B cell (primary cell): Measurements from ENCODE around the gene VPS45. TPM values are rescaled to one million over a fixed set of nuclear protein-coding genes. Genes with fewer than 3 reads are reported as not detected.

ENCODE experiments used
- ATAC-seq: fragments of 200-7000 bp; cut with Tn5 transposase; one replicate; pipeline ENCODE4 v1.10.0; 2021; ENCODE audit warnings: low read depth, mild to moderate bottlenecking, moderate number of reproducible peaks, moderate library complexity
- CTCF ChIA-PET: fragments of 350-600 bp; sonication (Branson Sonifier 250); formaldehyde crosslinking; loops from one replicate; lab custom pipeline; 2021; ENCODE audit warnings: antibody characterized with exemption, inconsistent platforms; lab: Charles Lee
- POLR2A ChIA-PET: fragments of 350-600 bp; sonication (Branson Sonifier 250); formaldehyde crosslinking; loops from one replicate; lab custom pipeline; 2021; ENCODE audit warnings: antibody characterized with exemption; lab: Charles Lee
- DNase-seq: peaks from one replicate; pipeline ENCODE4 v3.0.0; 2013
- H2AFZ ChIP-seq: 2 replicates; pipeline ENCODE4 v1.6.1; 2012; ENCODE audit warnings: mild to moderate bottlenecking, low read depth, low read length; ENCODE audit not compliant: insufficient read depth, poor library complexity, severe bottlenecking
- H3K27ac ChIP-seq, 2 donors: 1 replicate in 1 of 2; 2 replicates in 1 of 2; pipeline ENCODE4 v1.5.1; 2012 to 2013; ENCODE audit warnings: low read length in 2 of 2, mild to moderate bottlenecking in 2 of 2, moderate library complexity in 1 of 2
- H3K27me3 ChIP-seq, 4 experiments: fragments of 200-600 bp in 1 of 4; sonication (generic) in 1 of 4; replicated peaks in 1 of 4; 1 replicate in 2 of 4; 2 replicates in 2 of 4; pipeline versions ENCODE4 v1.6.1 to v1.7.0; 2013 to 2016; ENCODE audit warnings: low read length in 3 of 4, mild to moderate bottlenecking in 2 of 4, mixed read lengths in 1 of 4, moderate library complexity in 1 of 4; ENCODE audit not compliant: insufficient read depth in 4 of 4, control insufficient read depth in 3 of 4; ENCODE audit errors: control extremely low read depth in 1 of 4
- H3K36me3 ChIP-seq, 2 experiments: replicated peaks in 1 of 2; 1 replicate in 1 of 2; 2 replicates in 1 of 2; pipeline versions ENCODE4 v1.6.1 to v1.7.1; 2013; ENCODE audit warnings: low read length in 1 of 2; ENCODE audit not compliant: insufficient read depth in 2 of 2, control insufficient read depth in 1 of 2; ENCODE audit errors: control extremely low read depth in 1 of 2, extremely low read depth in 1 of 2
- H3K4me1 ChIP-seq, 2 donors: fragments of 200-600 bp in 1 of 2; sonication (generic) in 1 of 2; 1 replicate in 1 of 2; 2 replicates in 1 of 2; pipeline versions ENCODE4 v1.5.1 to v1.6.1; 2013 to 2017; ENCODE audit warnings: low read length in 2 of 2; ENCODE audit not compliant: control insufficient read depth in 2 of 2, insufficient read depth in 2 of 2
- H3K4me2 ChIP-seq: replicated peaks from 2 replicates; pipeline ENCODE3; 2012; ENCODE audit warnings: mild to moderate bottlenecking, low read depth, low read length; ENCODE audit not compliant: poor library complexity, severe bottlenecking
- H3K4me3 ChIP-seq, 5 experiments: fragments of 200-600 bp in 1 of 5; sonication (generic) in 1 of 5; 1 replicate in 3 of 5; 2 replicates in 2 of 5; pipeline versions ENCODE4 v1.5.1 to v1.7.0; 2011 to 2016; ENCODE audit warnings: low read length in 4 of 5, mild to moderate bottlenecking in 4 of 5, low read depth in 2 of 5, control low read depth in 1 of 5, moderate library complexity in 1 of 5; ENCODE audit not compliant: insufficient read depth in 1 of 5; ENCODE audit errors: control extremely low read depth in 1 of 5, extremely low read depth in 1 of 5
- H3K79me2 ChIP-seq: fragments of 200-600 bp; sonication (generic); one replicate; pipeline ENCODE4 v1.6.0; 2016; ENCODE audit warnings: low read length; ENCODE audit not compliant: control insufficient read depth, insufficient read depth
- H3K9ac ChIP-seq: fragments of 200-600 bp; sonication (generic); 2 replicates; pipeline ENCODE4 v1.6.1; 2017; ENCODE audit warnings: mild to moderate bottlenecking, low read length, moderate library complexity
- H3K9me3 ChIP-seq, 3 donors: one replicate each; pipeline versions ENCODE4 v1.6.1 to v1.7.1; 2013; ENCODE audit warnings: low read length in 2 of 3; ENCODE audit not compliant: control insufficient read depth in 2 of 3, insufficient read depth in 1 of 3; ENCODE audit errors: control extremely low read depth in 1 of 3
- H4K20me1 ChIP-seq: 2 replicates; pipeline ENCODE4 v1.6.0; 2012; ENCODE audit warnings: mild to moderate bottlenecking, low read length; ENCODE audit not compliant: insufficient read depth, control insufficient read depth, poor library complexity, severe bottlenecking
- H3K27ac Mint-ChIP-seq: one replicate; pipeline ENCODE4 v1.8.0; 2021; ENCODE audit warnings: mixed read lengths
- H3K27me3 Mint-ChIP-seq: one replicate; pipeline ENCODE4 v1.8.0; 2021; ENCODE audit warnings: mixed read lengths
- H3K4me1 Mint-ChIP-seq: one replicate; pipeline ENCODE4 v1.8.0; 2021; ENCODE audit warnings: mixed read lengths
- H3K4me3 Mint-ChIP-seq: one replicate; pipeline ENCODE4 v1.8.0; 2021; ENCODE audit warnings: mixed read lengths
- H3K9me3 Mint-ChIP-seq: one replicate; pipeline ENCODE4 v1.8.0; 2022; ENCODE audit warnings: mixed read lengths; ENCODE audit not compliant: insufficient read depth
- EZH2 ChIP-seq: IDR thresholded peaks from 2 replicates; pipeline ENCODE4 v1.6.1; 2012; ENCODE audit warnings: borderline replicate concordance, low read depth, mild to moderate bottlenecking, moderate library complexity, low read length; ENCODE audit not compliant: insufficient read depth, poor library complexity, severe bottlenecking
- WGBS: methylation state at CpG from one replicate; pipeline ENCODE4 v1.1.5; 2013; ENCODE audit warnings: missing lambda C conversion rate; ENCODE audit not compliant: insufficient coverage; 5-methylcytosine and 5-hydroxymethylcytosine counted together
- intact Hi-C: fragments of 100-400 bp; cut with micrococcal nuclease; formaldehyde crosslinking; loops from one replicate; pipeline ENCODE4 v1.10.0; 2022
- polyA plus RNA-seq: library from polyadenylated mRNA; depleted of rRNA; stranded (reverse); fragments of >200 nt; gene quantifications from 2 replicates; pipeline ENCODE4 v1.2.3, GENCODE V29; 2012
- total RNA-seq, 2 donors: library from RNA; stranded (reverse); fragments of 120-200 nt in 1 of 2; gene quantifications; 1 replicate in 1 of 2; 2 replicates in 1 of 2; pipeline versions ENCODE4 v1.2.3 to v1.2.4, GENCODE V29; 2013 to 2022
- TF ChIP-seq, protein P1 (sequence below): fragments of 200-600 bp; IDR thresholded peaks from one replicate; pipeline ENCODE4 v1.8.0; 2022; ENCODE audit warnings: antibody characterized with exemption, mild to moderate bottlenecking

Gene VPS45
- total and polyA plus RNA-seq, 2 donors (not counting 1 experiment from before 2014, with no cell fraction given): 23.4 to 49.1 TPM

- Mint-ChIP-seq H3K9me3 (no peaks in the 10 kb centered on the region), H3K27ac (no peak overlapping the region), H3K4me3 (no peak overlapping the region), H3K27me3 (no peaks in the 10 kb centered on the region), H3K4me1 (peaks cover 37% of the 10 kb centered on the region)
- Histone ChIP-seq H4K20me1 (no peaks in the 10 kb centered on the region), H2AFZ (no peak overlapping the region), H3K4me2 (no peak overlapping the region), H3K79me2 (peaks cover 5% of the 10 kb centered on the region), H3K9ac (no peak overlapping the region), H3K27ac (no peak overlapping the region), H3K27me3 (no peaks in the 10 kb centered on the region), H3K4me1 (peaks cover 0 to 17% of the 10 kb centered on the region in 2 donors), H3K36me3 (peaks cover 0 to 8% of the 10 kb centered on the region in 2 experiments), H3K4me3 (no peak overlapping the region), H3K9me3 (no peaks in the 10 kb centered on the region)
- TF ChIP-seq, protein P1, sequence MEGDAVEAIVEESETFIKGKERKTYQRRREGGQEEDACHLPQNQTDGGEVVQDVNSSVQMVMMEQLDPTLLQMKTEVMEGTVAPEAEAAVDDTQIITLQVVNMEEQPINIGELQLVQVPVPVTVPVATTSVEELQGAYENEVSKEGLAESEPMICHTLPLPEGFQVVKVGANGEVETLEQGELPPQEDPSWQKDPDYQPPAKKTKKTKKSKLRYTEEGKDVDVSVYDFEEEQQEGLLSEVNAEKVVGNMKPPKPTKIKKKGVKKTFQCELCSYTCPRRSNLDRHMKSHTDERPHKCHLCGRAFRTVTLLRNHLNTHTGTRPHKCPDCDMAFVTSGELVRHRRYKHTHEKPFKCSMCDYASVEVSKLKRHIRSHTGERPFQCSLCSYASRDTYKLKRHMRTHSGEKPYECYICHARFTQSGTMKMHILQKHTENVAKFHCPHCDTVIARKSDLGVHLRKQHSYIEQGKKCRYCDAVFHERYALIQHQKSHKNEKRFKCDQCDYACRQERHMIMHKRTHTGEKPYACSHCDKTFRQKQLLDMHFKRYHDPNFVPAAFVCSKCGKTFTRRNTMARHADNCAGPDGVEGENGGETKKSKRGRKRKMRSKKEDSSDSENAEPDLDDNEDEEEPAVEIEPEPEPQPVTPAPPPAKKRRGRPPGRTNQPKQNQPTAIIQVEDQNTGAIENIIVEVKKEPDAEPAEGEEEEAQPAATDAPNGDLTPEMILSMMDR: no peak
- no peak for TF ChIP-seq EZH2
- intact Hi-C loops: loop anchor here (5.0 kb wide), 1 partner anchor 297 kb away; no protein-coding TSS in a partner anchor
- WGBS: 97% methylated on average over 5 of the region's 5 CpGs
- ATAC-seq: no peak
- no peak for DNase-seq
- POLR2A ChIA-PET: interaction anchor here (0.6 kb wide), 2 partner anchors 90 to 146 kb away, joined by 3 to 6 read pairs; no protein-coding TSS in a partner anchor
- CTCF ChIA-PET: interaction anchor here (0.5 to 21.1 kb wide), 4 partner anchors 96 to 204 kb away, joined by 3 to 637 read pairs (median 37); no protein-coding TSS in a partner anchor
Observed at GRCh38 chr1:150069923-150070322, 2.3 kb downstream of the VPS45 start.

DNA sequence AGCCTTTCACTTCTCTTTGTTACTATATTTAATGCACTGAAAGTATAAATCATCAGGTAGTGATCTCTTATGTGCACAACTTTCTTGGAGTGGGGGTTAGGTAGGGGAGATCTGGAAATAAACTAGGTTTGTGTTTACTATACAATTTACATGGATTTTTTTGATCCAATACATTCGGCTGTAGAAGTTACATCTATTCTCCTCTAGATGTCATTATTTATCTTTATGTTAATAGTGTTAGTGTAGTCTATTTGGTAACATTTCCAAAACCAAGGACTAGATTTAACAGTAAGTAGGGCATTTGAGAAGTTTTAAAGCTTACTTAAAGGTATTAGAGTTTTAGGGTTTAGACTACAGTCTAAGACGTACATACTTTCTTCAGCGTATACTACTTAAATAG lies 5.4 kb downstream of the VPS45 start:
- TF ChIP-seq EZH2: no peak
- TF ChIP-seq, protein P1: peak; percentile 78
- Histone ChIP-seq H3K4me3 (no peak overlapping the region), H3K9ac (no peak overlapping the region), H3K27ac (no peak overlapping the region), H3K79me2 (peaks cover 5% of the 10 kb centered on the region), H3K4me2 (no peak overlapping the region), H2AFZ (no peak overlapping the region), H3K36me3 (peaks cover 0 to 19% of the 10 kb centered on the region in 2 experiments), H4K20me1 (no peaks in the 10 kb centered on the region), H3K9me3 (no peaks in the 10 kb centered on the region), H3K27me3 (no peaks in the 10 kb centered on the region), H3K4me1 (peaks cover 0 to 14% of the 10 kb centered on the region in 2 donors)
- ATAC-seq (peak; percentile 78), DNase-seq (peak; percentile 58)
- Mint-ChIP-seq H3K4me3 (no peak overlapping the region), H3K4me1 (peaks cover 37% of the 10 kb centered on the region), H3K27ac (peak overlapping the region; percentile 64), H3K27me3 (no peaks in the 10 kb centered on the region), H3K9me3 (no peaks in the 10 kb centered on the region)
- WGBS: no CpG with 5 or more reads among the region's 3 CpGs
- ChIA-PET POLR2A (interaction anchor here (0.5 to 2.4 kb wide), 8 partner anchors 10 to 161 kb away, joined by 3 to 11 read pairs (median 4); partner anchors contain the start of gene PLEKHO1), CTCF (interaction anchor here (0.7 to 21.1 kb wide), 29 partner anchors 8 to 208 kb away, joined by 3 to 637 read pairs (median 5); partner anchors contain the start of genes CA14 and PLEKHO1)
- intact Hi-C loops: loop anchor here (1.0 to 5.0 kb wide), 4 partner anchors 96 to 294 kb away; no protein-coding TSS in a partner anchor
